Measurements from ENCODE around the gene AGPAT4. TPM values are rescaled to one million over a fixed set of nuclear protein-coding genes. Genes with fewer than 3 reads are reported as not detected.
"Not testable (repeated sequence)": the region's sequence is repeated elsewhere in the genome, so short reads cannot be mapped to it uniquely, and the experiment has no call there.

AGPAT4 gene, protein sequence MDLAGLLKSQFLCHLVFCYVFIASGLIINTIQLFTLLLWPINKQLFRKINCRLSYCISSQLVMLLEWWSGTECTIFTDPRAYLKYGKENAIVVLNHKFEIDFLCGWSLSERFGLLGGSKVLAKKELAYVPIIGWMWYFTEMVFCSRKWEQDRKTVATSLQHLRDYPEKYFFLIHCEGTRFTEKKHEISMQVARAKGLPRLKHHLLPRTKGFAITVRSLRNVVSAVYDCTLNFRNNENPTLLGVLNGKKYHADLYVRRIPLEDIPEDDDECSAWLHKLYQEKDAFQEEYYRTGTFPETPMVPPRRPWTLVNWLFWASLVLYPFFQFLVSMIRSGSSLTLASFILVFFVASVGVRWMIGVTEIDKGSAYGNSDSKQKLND
- total RNA-seq (2014; rRNA removed; shearing (Covaris generic)): 5.5 and 8.4 TPM in 2 replicates

DNA sequence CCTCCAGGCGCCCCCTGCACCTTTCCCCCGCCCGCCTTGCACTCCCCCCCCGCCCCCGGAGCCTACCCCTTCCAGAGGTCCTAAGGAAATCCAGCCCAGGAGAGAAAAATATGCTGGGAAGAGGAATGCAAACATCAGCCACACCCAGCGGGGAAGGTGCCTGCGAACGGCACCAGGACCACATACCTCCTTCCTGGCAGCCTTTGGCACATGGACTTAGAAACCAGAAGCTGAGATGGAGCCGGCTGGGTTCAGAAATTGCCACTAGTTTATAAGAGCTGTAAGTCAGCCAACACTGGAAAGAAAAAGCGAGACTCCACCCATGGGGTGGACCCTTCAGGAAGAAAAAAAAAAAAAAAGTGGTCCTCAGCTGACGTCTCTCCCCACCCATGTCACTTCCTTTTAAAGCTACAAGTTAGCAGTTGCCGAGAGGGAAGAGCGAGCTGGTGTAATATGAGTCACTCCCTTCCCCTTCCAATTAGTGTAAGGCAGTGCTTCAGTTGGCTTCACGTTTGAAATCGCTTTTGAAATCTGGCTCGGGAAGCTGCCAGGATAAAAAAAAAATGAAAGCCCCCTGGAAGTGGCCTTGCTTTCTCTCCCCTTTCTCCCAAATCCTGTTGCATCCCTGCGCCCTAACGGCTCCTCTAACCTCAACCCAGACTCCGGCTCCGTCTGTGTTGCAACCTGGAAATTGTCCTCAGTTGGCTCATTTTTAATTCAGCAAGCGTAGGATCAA is at the start of gene AGPAT4:
Gene AGPAT4, minus strand, starts transcription at position 310 of the 736 bp plus-strand sequence. CDS start 41,848 bp downstream, outside the sequence.
- DNase-seq (ENCODE audit: low read depth): peak; percentile 97

DNA sequence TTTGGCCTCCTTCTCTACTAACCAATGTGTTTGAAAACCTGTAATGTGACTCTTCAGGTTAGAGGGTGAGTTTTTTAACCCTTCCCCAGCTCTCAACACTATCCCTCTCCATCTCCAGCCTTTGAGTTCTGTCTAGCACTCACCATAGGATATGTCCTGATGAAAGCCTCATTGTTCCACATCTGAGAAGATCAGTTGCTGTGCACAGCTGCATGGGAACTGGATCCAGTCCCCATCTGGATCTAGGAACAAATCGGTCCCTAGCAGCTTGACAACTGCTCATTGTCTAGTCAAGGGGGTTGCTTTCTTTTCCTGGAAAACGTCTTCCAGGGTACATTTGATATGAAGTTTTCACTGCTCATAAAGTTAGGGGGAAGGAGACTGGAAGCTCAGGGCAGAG is 45.4 kb upstream of the AGPAT4 start:
- no peak for DNase-seq (ENCODE audit: low read depth)

DNA sequence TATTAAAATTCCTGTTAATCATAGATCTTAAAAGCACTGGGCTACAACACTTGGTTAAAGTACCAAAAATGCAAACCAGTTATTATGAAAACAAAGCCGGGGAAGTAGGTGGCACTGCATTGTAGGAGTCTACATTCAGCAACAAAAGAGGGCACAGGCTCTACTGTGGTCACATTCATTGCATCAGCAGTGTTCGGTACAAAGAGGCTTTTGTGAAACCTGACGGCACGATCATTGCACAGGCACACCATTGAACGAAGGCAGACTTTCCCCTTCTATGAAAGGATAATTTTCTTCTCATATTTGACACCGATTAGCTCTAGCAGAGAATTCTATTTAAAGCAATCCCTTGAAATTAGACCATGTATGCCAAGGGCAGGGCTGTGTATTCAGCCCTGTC is 44.6 kb upstream of the AGPAT4 start:
- no peak for DNase-seq (ENCODE audit: low read depth)

DNA sequence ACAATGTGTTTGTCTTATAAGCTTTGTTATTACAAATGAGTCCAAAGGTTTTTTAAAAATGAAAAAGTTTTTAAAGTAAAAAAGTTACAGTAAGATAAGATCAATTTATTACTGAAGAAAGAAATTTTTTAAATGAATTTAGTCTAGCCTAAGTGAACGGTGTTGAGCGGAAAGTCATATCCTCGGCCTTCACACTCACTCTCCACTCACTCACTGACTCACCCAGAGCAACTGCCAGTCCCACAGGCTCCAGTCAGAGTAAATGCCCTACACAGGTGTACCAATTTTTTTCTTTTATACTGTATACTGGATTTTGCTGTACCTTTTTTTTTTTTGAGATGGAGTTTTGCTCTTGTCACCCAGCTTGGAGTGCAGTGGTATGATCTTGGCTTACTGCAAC is 42.7 kb upstream of the AGPAT4 start:
- DNase-seq (ENCODE audit: low read depth): peak; percentile 39

DNA sequence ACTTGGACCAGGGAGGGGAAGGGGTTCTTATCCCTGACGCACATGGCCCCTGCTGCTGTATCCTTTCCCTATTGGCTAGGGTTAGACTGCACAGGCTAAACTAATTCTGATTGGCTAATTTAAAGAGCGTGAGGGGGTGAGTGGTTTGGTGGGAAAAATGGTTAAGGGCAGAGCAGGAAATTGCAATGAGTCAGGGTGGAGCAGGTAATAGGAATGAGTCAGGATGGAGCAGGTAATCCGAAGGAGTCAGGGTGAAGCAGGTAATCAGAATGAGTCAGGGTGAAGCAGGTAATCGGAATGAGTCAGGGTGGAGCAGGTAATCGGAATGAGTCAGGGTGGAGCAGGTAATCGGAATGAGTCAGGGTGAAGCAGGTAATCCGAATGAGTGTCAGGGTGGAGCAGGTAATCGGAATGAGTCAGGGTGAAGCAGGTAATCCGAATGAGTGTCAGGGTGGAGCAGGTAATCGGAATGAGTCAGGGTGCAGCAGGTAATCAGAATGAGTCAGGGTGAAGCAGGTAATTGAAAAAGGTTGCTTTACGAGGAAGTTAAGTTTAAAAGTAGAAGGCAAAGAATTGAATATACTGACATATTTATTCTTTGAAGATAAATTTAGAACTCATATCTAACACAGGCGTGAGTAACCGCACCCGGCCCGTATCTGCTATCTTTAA is 41.5 kb upstream of the AGPAT4 start:
- not testable (repeated sequence) for DNase-seq (ENCODE audit: low read depth)

DNA sequence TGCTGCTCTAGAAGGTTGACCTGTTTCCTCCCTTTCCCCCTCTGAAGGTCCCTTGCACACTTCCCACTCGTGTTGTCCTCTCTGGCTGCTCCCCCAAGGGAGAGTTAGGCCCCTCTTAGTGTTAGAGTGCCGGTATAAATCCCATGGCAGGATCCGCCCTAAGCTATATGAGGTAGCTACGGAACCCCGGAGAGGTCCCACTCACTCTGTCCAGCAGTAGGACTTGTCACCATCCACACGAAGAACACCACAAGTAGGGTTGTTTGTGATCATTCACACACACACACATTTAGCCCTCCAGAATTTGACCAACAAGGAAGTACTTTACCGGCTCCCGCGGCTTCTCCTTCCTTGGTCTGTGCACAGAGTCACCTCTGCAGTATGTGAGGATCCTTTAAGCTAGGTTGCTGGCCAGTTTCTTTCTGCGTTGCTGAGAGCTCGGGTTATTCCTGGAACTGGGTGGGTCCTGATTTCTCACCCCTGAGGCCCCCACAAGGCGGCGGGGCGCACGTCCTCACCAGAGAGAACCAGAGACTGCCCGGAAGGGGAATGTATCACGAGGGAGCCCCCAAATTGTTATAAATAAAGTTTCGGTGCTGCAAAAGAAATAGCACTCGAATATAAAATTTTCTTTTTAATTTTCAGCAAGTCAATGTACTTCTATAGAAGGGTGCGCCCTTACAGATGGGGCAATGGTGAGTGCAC is 40.8 kb upstream of the AGPAT4 start:
- DNase-seq (ENCODE audit: low read depth): not testable (repeated sequence)

DNA sequence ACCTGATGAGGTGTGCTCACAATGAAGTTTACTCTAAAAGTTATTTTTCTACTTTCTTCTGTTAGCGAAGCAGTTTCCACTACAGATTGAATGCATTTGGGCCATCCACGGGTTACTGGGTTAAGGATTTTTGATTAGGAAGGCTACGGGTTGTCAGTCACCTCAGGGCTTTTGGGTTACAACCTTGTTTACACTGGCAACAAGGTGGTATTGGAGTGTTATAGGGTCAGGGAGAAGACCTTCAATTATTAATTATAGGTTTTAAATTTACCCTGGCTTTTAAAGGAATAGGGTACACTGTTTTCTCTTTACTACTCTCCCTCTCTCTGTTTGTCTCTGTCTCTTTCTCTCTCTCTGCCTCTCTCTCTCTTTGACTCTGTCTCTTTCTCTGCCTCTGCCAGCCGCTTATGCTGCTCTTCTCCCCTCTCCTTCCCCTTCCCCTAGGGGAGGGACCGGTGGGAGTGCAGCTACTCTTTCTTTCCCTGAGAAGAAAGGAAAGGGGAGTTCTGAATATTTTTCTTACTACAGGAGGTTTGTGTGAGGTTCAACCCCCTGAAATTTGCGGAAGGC is 40.2 kb upstream of the AGPAT4 start:
- DNase-seq (ENCODE audit: low read depth): no peak

DNA sequence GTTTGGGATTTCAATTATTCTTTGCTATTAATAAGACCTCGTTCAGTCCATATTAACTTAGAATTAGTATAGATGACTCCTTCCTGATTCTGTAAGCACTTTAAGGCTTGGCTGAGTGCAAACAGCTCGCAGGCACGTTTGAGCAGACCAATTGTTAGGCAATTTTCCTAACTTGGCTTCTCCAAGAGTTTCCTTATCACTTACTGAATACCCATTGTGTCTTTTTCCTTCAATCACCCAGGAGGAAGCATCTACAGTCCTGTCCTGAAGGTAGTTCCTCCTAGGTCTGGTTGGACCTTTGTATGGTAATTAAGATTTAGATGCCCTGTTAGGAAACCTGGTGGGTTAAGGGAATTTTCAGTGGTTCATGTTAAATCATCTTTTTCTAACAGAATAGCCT is 39.6 kb upstream of the AGPAT4 start:
- DNase-seq (ENCODE audit: low read depth): not testable (repeated sequence)

DNA sequence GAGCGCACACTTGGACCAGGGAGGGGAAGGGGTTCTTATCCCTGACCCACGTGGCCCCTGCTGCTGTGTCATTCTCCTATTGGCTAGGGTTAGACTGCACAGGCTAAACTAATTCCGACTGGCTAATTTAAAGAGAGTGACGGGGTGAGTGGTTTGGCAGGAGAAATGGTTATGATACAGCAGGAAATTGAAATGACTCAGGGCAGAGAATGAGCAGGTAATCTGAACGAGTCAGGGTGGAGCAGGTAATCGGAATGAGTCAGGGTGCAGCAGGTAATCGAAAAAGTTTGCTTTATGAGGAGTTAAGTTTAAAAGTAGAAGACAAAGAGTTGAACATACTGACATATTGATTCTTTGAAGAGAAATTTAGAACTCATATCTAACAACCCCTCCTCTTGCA is 35.9 kb upstream of the AGPAT4 start:
- DNase-seq (ENCODE audit: low read depth): peak; percentile 29

DNA sequence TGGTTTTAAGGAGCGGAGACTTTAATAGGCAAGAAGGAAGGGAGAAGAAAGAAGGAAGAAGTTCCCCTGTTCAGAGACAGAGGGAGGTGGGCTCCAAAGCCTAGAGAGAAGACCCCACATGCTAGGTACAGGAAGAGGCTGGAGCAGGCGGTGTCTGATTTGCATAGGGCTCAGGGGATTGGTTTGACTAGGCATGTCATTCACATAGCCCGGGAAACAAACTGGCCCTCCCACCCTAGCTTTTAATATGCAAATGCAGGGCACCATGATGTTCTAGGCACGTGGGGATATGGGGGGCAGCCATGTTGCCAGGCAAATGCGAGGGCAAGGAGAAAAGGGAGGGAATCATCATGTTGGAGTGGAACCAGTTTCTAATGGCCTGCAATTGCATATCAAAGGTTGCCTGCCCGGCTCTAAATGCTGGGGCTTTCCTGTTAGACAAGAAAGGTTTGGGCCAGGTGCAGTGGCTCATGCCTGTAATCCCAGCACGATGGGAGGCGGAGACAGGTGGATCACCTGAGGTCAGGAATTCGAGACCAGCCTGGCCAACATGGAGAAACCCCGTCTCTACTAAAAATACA is 34.3 kb upstream of the AGPAT4 start:
- no peak for DNase-seq (ENCODE audit: low read depth)

DNA sequence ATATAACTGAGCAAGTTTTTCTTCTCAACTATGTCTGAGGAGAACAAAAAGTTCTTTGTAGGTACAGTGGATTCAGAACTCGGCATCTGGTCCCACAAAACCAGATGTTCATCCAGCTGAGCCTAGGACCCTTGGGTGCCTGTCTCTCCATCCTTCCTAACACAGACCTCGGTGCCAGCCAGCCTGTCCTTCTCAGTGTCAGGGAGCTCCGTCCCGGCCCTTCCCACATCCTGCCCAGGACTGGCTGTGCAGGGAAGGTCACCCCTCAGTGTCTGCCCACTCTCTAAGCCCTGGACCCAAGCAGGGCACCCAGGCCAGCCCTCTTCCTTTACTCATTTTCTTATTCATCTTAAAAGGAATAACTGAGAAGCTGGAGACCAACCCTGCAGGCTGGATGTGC is 32.0 kb upstream of the AGPAT4 start:
- DNase-seq (ENCODE audit: low read depth): no peak

DNA sequence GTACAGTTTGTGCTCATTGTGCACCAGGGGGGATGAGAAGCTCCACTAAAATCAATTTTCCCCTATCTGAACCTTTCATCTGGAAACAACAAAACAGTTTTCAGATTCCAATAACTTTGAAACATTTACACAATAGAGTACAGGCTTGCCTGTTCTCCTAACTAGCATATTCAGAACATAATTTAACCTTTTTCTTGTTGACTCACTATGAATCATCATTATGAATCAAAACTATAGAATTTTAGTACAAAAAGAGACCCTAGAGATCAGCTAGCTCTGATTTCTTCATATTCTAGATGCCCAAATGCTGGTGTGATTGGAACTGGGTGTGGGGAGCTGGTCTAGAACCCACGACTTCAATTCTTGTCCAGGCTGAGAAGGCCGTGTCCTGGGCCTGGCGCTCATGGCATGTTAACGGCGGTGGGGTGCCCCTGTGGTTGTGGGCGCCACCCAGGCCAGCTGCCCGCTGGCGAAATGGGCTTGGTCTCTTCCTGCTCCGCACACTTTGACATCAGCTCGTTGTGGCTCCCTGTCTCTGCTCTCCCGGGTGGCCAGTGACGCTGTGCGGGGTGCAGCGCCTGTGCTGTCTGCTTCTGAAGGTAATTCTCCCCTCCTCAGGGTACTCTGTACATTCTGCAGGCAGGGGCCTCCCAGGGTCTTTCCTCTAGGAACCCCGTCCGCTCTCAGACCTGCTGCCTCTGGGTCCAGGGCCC is 29.9 kb upstream of the AGPAT4 start:
- DNase-seq (ENCODE audit: low read depth): peak; percentile 27

DNA sequence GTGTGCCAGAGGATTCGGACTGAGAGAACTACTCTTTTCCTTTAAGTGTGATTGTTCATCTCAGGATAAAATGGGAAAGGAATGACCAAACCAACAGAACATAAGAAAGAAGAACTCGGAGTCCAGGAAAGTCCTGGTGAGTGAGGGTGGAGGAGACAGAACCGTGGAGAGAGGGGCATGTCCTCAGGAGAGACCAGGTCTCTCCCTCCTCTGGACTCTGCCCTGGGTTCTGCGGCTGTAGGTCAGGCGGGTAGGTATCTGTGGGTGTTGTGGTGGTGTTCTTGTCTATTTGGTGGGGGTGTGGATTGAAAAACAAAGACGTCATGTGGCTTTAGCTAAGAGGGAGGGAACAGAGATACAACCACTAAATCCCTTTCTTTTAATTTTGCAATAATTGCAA is 29.1 kb upstream of the AGPAT4 start:
- no peak for DNase-seq (ENCODE audit: low read depth)

DNA sequence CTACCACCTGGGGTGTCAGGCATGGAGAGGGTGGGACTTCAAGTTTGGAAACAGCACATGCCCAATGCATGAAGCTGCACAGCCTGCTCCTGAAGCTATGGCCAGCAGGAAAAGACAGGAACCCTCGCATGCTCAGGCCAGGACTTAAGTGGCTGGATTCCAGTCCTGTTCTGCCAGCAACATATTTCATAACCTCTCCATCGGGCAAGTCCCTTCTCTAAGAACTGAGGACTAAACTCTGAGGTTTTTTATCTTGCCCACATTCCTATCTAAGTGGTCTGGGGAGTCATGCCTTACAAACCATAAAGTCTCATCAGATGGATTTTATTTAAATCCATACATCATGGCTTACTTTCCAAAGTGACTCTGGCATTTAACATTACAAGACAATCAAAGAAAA is 27.5 kb upstream of the AGPAT4 start:
- DNase-seq (ENCODE audit: low read depth): peak; percentile 74

DNA sequence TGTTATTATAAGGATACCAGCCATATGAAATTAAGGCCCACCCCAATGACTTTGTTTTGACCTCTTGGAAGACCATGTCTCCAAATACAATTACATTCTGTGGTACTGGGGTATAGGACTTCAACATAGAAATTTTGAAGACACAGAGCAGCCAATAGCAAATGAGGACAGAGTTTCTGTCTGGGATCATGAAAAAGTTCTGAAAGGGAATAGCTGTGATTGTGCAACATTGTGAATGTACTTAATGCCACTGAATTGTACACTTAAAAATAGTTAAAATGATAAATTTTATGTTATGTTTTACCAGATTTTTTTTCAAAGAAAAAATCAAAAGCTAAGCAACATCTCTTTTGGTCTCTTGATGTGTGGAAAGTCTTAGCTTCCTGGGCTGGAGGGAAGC is 27.0 kb upstream of the AGPAT4 start:
- no peak for DNase-seq (ENCODE audit: low read depth)

DNA sequence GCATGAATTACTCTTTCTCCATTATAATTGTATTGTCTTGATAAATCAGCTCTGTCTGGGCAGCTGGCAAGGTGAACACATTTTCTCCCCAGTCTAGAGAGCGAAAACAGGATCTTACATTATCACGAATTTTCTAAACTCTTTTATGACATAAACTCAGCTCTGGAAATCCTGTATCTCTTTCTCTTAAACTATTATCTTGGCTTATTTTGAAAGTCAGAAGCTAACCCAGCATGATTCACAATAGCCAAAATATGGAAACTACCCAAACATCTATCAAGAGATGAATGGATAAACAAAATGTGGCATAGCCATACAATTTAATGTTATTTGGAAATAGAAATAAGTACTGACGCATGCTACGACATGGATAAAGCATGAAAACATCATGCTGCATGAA is 25.9 kb upstream of the AGPAT4 start:
- no peak for DNase-seq (ENCODE audit: low read depth)

DNA sequence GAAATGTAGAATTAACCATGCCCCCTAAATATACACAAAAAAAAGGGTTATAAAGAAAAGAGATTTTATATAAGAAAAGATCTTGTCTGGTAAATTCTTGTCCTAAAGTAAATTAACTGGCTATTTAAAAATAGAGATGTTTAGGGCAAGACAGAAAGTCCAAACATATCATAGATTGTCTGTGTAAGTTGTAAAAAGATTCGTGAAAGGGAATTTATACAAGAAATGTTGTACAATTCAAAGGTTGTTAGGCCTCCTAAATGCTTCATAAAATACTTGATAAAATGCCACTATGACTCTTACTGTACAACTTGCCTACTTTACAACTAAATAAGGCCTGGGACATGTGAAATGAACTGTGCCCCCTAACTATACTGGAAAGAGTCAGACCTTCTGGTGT is 21.9 kb upstream of the AGPAT4 start:
- no peak for DNase-seq (ENCODE audit: low read depth)

DNA sequence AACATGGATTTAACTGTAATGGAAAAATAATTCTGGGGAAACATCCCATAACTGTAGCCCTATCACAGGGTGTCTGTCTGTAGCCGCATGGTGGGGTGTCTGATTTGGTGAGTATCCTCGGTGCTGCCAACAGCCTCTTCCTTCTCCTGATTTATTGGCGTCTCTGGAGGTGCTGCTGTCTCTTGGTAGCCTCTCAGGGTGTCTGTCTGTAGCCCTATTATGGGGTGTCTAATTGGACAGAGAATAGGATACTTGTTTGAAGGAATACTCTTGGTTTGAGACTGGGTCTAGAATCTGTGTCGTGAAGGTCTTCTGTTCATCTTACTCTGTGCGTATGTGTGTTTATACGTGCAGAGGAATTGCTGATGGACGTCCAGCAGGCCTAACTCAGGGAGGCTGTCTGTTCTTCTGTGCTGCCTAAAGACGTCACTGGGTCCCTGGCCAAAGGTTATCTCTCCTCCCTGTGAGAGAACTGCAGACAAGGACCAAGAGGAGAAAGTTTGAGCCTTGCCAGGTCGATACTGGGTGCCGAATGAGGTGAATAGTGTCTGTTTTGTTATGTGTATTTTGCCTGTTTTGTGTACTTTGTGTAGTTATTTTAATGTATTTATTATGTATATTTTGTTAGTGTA is 18.9 kb upstream of the AGPAT4 start:
- DNase-seq (ENCODE audit: low read depth): no peak

DNA sequence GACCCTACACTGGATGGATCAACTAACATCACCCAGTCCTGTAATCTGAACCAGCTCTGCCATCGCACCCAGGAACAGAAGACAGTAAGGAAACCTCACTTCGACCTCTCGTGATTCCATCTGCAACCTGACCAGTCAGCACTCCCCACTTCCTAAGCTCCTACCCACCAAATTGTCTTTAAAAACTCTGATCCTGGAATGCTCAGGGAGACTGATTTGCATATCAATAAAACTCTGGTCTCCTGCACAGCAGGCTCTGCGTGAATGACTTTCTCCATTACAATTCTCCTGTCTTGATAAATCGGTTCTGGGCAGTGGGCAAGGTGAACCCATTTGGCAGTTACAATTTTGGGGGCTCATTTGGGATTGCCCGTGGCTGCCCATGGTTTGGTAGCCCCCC is 18.3 kb upstream of the AGPAT4 start:
- DNase-seq (ENCODE audit: low read depth): no peak

DNA sequence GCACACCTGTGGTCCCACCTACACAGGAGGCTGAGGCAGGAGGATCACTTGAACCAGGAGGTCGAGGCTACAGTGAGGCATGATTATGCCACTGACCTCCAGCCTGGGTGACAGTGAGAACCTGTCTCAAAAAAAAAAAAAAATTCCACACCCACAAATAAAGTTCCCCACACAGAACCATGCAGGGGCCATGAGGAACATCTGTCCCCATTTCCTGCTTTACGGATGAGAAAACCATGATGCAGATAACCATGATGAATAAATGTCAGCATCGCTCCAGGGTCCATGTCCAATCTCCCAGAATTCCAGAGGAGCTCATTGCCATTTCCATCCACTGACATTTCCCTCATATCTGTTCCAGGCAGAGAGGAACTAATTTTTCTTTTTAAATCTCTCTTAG is 16.9 kb upstream of the AGPAT4 start:
- DNase-seq (ENCODE audit: low read depth): no peak
